ENCODE results near the gene ANP32E. TPM values are rescaled to one million over a fixed set of nuclear protein-coding genes. Genes with fewer than 3 reads are reported as not detected.

The ANP32E gene
- total and polyA plus RNA-seq, 9 of the 15 experiments (the other 6 are each of a cell fraction or from before 2014, with no cell fraction given) = 60.4 to 197 (median 104) TPM

DNA sequence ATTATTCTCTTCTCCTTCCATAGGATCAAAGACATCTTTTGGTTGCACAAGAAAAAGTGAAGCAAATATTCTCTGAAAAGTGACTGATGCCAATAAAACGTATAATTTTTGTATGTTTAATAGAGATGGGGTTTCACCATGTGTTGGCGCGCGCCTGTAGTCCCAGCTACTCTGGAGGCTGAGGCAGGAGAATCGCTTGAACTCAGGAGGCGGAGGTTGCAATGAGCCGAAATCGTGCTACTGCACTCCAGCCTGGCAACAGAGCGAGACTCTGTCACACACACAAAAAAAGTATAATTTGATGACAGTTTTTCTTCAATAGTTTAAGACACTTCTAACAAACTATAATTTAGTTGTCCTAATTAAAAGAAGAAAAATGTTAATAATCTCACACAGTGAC is 23.8 kb downstream of the ANP32E start:
- Histone ChIP-seq H3K27me3 (ENCODE audit: control insufficient read depth in 2 of 2, insufficient read depth in 2 of 2, low read length in 2 of 2) (no peaks in the 10 kb centered on the region; a peak in 1 of 5 replicates), H3K9me3 (replicated peaks; ENCODE audit: control insufficient read depth, insufficient read depth, low read depth, low read length) (no peaks in the 10 kb centered on the region), H3K79me2 (ENCODE audit: control insufficient read depth, insufficient read depth, low read length) (no peaks in the 10 kb centered on the region), H3K36me3 (ENCODE audit: control insufficient read depth, insufficient read depth, low read length) (no peaks in the 10 kb centered on the region), H2AFZ (ENCODE audit: low read depth, low read length) (no peak overlapping the region), H3K9me1 (ENCODE audit: control insufficient read depth, insufficient read depth, low read length) (no peaks in the 10 kb centered on the region), H3K9ac (ENCODE audit: insufficient read depth in 1 of 2, low read depth in 2 of 2, low read length in 2 of 2) (no peak overlapping the region), H4K20me1 (replicated peaks; ENCODE audit: control insufficient read depth, insufficient read depth, low read length) (no peaks in the 10 kb centered on the region), H3K4me3 (no peak overlapping the region), H3K4me2 (ENCODE audit: insufficient read depth, low read length) (no peak overlapping the region), H3K27ac (ENCODE audit: extremely low read depth, low read depth, low read length) (no peak overlapping the region), H3K4me1 (replicated peaks in 1 of 2; ENCODE audit: control insufficient read depth in 2 of 2, insufficient read depth in 2 of 2, low read length in 2 of 2) (0 out of 5 replicates have a peak, but pooled peaks cover 0 to 3% of the 10 kb centered on the region in 2 experiments)
- ATAC-seq (no peak), FAIRE-seq (no peak), DNase-seq (ENCODE audit: extremely low read depth in 1 of 4, low spot score in 3 of 4) (no peak)
- in situ Hi-C loops (cut with MboI) (no loop called here), intact Hi-C loops (cut with micrococcal nuclease) (no loop called here)
- POLR2A ChIA-PET = no interaction called here
- CTCF ChIA-PET (ENCODE audit: low intra/inter-chr PET ratio) = no interaction called here
- no peak for TF ChIP-seq ZNF143 (CRISPR knock-in tag; IDR thresholded peaks at IDR 0.05)
- TF ChIP-seq KDM5B (IDR thresholded peaks at IDR 0.05; ENCODE audit: insufficient replicate concordance, low read depth, low read length) = no peak
- TF ChIP-seq ZNF3 (CRISPR knock-in tag; IDR thresholded peaks at IDR 0.05) = no peak
- BruUV-seq (replicated peaks) = no TSS peak
- WGBS (ENCODE audit: insufficient coverage, low coverage, missing lambda C conversion rate) = 87% methylated on average over 9 of the region's 9 CpGs

DNA sequence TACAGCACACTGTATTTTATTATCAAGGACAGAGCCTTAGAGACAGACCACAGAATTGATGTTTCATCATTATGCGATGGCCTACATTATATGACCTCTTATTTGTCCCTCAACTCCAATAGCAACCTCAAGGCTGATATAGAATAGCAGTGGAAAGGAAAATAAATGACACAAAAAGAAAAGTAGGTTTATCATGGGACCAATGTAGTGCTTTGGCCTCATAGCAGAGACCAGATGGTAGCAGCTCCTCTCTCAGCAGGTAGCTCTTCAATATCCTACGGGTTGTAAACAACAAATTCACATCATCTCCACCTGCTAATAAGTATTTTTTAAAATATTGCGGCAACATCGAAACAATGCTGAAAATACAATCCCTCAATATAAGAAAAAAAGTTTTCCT is 25.2 kb downstream of the ANP32E start:
- in situ Hi-C loops (cut with MboI) = no loop called here
- Histone ChIP-seq H3K27ac (ENCODE audit: extremely low read depth, low read depth, low read length) (no peak overlapping the region), H3K4me1 (replicated peaks in 1 of 2; ENCODE audit: control insufficient read depth in 2 of 2, insufficient read depth in 2 of 2, low read length in 2 of 2) (0 out of 5 replicates have a peak, but pooled peaks cover 0 to 3% of the 10 kb centered on the region in 2 experiments), H3K9ac (ENCODE audit: insufficient read depth in 1 of 2, low read depth in 2 of 2, low read length in 2 of 2) (no peak overlapping the region), H3K9me1 (ENCODE audit: control insufficient read depth, insufficient read depth, low read length) (no peaks in the 10 kb centered on the region), H3K27me3 (ENCODE audit: control insufficient read depth in 2 of 2, insufficient read depth in 2 of 2, low read length in 2 of 2) (no peaks in the 10 kb centered on the region; a peak in 1 of 5 replicates), H4K20me1 (replicated peaks; ENCODE audit: control insufficient read depth, insufficient read depth, low read length) (no peaks in the 10 kb centered on the region), H3K79me2 (ENCODE audit: control insufficient read depth, insufficient read depth, low read length) (no peaks in the 10 kb centered on the region), H3K4me3 (no peak overlapping the region), H2AFZ (ENCODE audit: low read depth, low read length) (no peak overlapping the region), H3K9me3 (replicated peaks; ENCODE audit: control insufficient read depth, insufficient read depth, low read depth, low read length) (no peaks in the 10 kb centered on the region), H3K36me3 (ENCODE audit: control insufficient read depth, insufficient read depth, low read length) (no peaks in the 10 kb centered on the region), H3K4me2 (ENCODE audit: insufficient read depth, low read length) (no peak overlapping the region)
- POLR2A ChIA-PET = interaction anchor here (0.8 kb wide), 1 partner anchor 16 kb away, joined by 3 read pairs; no protein-coding TSS in a partner anchor
- DNase-seq (ENCODE audit: extremely low read depth in 1 of 4, low spot score in 3 of 4) = no peak
- BruUV-seq (replicated peaks) = no TSS peak
- WGBS (ENCODE audit: insufficient coverage, low coverage, missing lambda C conversion rate) = 76% methylated on average over 4 of the region's 4 CpGs
- peak; percentile 29 for FAIRE-seq
- intact Hi-C loops (cut with micrococcal nuclease) = no loop called here
- CTCF ChIA-PET (ENCODE audit: low intra/inter-chr PET ratio) = no interaction called here
- ATAC-seq = no peak
- TF ChIP-seq CBFA2T3 (IDR thresholded peaks at IDR 0.05) (no peak), EWSR1 (IDR thresholded peaks at IDR 0.05; ENCODE audit: borderline replicate concordance, low read depth, partially characterized antibody) (no peak), ZFPM2 (CRISPR knock-in tag; IDR thresholded peaks at IDR 0.05) (no peak), KLF6 (CRISPR knock-in tag; IDR thresholded peaks at IDR 0.05; ENCODE audit: borderline replicate concordance) (no peak), SAFB2 (IDR thresholded peaks at IDR 0.05; ENCODE audit: borderline replicate concordance, low read depth, low read length, severe bottlenecking) (no peak), TBP (optimal IDR thresholded peaks at IDR 0.05; ENCODE audit: low read depth, low read length) (no peak), ELF2 (CRISPR knock-in tag; IDR thresholded peaks at IDR 0.05) (no peak), SRSF3 (IDR thresholded peaks at IDR 0.05; ENCODE audit: insufficient read depth, low read length) (no peak), POLR3G (IDR thresholded peaks at IDR 0.05; ENCODE audit: extremely low read depth, insufficient read length, insufficient replicate concordance) (no peak), XRCC3 (IDR thresholded peaks at IDR 0.05) (no peak), PCBP1 (IDR thresholded peaks at IDR 0.05; ENCODE audit: low read depth, low read length, poor library complexity, severe bottlenecking) (no peak), GTF2F1 (IDR thresholded peaks at IDR 0.05; ENCODE audit: low read depth, low read length) (no peak), RBFOX2 (IDR thresholded peaks at IDR 0.05; ENCODE audit: low read depth, low read length) (no peak), MECOM (CRISPR knock-in tag; IDR thresholded peaks at IDR 0.05) (no peak), POLR2H (tag; IDR thresholded peaks at IDR 0.05; ENCODE audit: low read depth) (no peak)

All from K562 (cell line).